ENCODE results near the gene GSTM1.

The GSTM1 gene

GRCh38 chr1:109728870-109729269 lies 41.3 kb downstream of the GSTM1 start:
- DNase-seq (ENCODE audit: low read depth) = no peak

GRCh38 chr1:109730666-109731065 lies 43.0 kb downstream of the GSTM1 start:
- DNase-seq (ENCODE audit: low read depth) = peak; percentile 15

- no peak for DNase-seq (ENCODE audit: low read depth)
Measured at GRCh38 chr1:109732390-109732881, 44.8 kb downstream of the GSTM1 start.

- DNase-seq (ENCODE audit: low read depth) = no peak
Measured at GRCh38 chr1:109733236-109733870, 45.7 kb downstream of the GSTM1 start.

- DNase-seq (ENCODE audit: low read depth) = peak; percentile 52
Measured at GRCh38 chr1:109739738-109740614, 52.4 kb downstream of the GSTM1 start.

GRCh38 chr1:109740615-109741373 lies 53.2 kb downstream of the GSTM1 start, which contains the start of gene GSTM3:
Gene GSTM3, minus strand, starts transcription at chr1:109741038. Its CDS starts 751 bp downstream, at chr1:109740287.
- peak; percentile 8 for DNase-seq (ENCODE audit: low read depth)

Data from iris pigment epithelial cell (primary cell).